Left hindlimb (tissue), 1 donor: ENCODE results near the gene SLC6A6.

Experiments used
- DNase-seq: peaks from one replicate; pipeline ENCODE4 v3.0.0-alpha.2; 2018

The SLC6A6 gene

GRCh38 chr3:14471016-14471415 is 68.6 kb downstream of the SLC6A6 start:
- no peak for DNase-seq

GRCh38 chr3:14471690-14472089 is 69.3 kb downstream of the SLC6A6 start:
- DNase-seq = no peak

GRCh38 chr3:14472471-14473351 is 70.3 kb downstream of the SLC6A6 start:
- DNase-seq = no peak

GRCh38 chr3:14473411-14473891 is 71.0 kb downstream of the SLC6A6 start:
- no peak for DNase-seq

- DNase-seq = no peak
Measured at GRCh38 chr3:14474363-14475081, 72.1 kb downstream of the SLC6A6 start.

GRCh38 chr3:14475621-14476020 is 73.2 kb downstream of the SLC6A6 start:
- DNase-seq = no peak

GRCh38 chr3:14476583-14477265 is 74.3 kb downstream of the SLC6A6 start:
- DNase-seq = peak; percentile 4

- peak; percentile 16 for DNase-seq
Measured at GRCh38 chr3:14477311-14477935, 75.0 kb downstream of the SLC6A6 start.

GRCh38 chr3:14478956-14479550 is 76.6 kb downstream of the SLC6A6 start:
- peak; percentile 28 for DNase-seq

GRCh38 chr3:14479591-14479990 is 77.2 kb downstream of the SLC6A6 start:
- no peak for DNase-seq

GRCh38 chr3:14480207-14481017 is 78.0 kb downstream of the SLC6A6 start:
- DNase-seq = peak; percentile 5

GRCh38 chr3:14481018-14481645 is 78.7 kb downstream of the SLC6A6 start:
- peak; percentile 9 for DNase-seq

- peak; percentile 33 for DNase-seq
Measured at GRCh38 chr3:14481646-14482036, 79.2 kb downstream of the SLC6A6 start.

- peak; percentile 57 for DNase-seq
Measured at GRCh38 chr3:14482271-14482721, 79.9 kb downstream of the SLC6A6 start.

- peak; percentile 15 for DNase-seq
Measured at GRCh38 chr3:14483286-14483685, 80.9 kb downstream of the SLC6A6 start.

- DNase-seq = peak; percentile 17
Measured at GRCh38 chr3:14484741-14485140, 82.3 kb downstream of the SLC6A6 start.

GRCh38 chr3:14485981-14486380 is 83.6 kb downstream of the SLC6A6 start:
- peak; percentile 15 for DNase-seq

GRCh38 chr3:14486460-14486859 is 84.1 kb downstream of the SLC6A6 start:
- DNase-seq = peak; percentile 8

- DNase-seq = no peak
Measured at GRCh38 chr3:14487086-14487485, 84.7 kb downstream of the SLC6A6 start.

- peak; percentile 7 for DNase-seq
Measured at GRCh38 chr3:14487821-14488220, 85.4 kb downstream of the SLC6A6 start.
